ENCODE measurements around the gene ENPP4.
"Not testable (repeated sequence)": the region's sequence is repeated elsewhere in the genome, so short reads cannot be mapped to it uniquely, and the experiment has no call there.

The ENPP4 gene, protein sequence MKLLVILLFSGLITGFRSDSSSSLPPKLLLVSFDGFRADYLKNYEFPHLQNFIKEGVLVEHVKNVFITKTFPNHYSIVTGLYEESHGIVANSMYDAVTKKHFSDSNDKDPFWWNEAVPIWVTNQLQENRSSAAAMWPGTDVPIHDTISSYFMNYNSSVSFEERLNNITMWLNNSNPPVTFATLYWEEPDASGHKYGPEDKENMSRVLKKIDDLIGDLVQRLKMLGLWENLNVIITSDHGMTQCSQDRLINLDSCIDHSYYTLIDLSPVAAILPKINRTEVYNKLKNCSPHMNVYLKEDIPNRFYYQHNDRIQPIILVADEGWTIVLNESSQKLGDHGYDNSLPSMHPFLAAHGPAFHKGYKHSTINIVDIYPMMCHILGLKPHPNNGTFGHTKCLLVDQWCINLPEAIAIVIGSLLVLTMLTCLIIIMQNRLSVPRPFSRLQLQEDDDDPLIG

DNA sequence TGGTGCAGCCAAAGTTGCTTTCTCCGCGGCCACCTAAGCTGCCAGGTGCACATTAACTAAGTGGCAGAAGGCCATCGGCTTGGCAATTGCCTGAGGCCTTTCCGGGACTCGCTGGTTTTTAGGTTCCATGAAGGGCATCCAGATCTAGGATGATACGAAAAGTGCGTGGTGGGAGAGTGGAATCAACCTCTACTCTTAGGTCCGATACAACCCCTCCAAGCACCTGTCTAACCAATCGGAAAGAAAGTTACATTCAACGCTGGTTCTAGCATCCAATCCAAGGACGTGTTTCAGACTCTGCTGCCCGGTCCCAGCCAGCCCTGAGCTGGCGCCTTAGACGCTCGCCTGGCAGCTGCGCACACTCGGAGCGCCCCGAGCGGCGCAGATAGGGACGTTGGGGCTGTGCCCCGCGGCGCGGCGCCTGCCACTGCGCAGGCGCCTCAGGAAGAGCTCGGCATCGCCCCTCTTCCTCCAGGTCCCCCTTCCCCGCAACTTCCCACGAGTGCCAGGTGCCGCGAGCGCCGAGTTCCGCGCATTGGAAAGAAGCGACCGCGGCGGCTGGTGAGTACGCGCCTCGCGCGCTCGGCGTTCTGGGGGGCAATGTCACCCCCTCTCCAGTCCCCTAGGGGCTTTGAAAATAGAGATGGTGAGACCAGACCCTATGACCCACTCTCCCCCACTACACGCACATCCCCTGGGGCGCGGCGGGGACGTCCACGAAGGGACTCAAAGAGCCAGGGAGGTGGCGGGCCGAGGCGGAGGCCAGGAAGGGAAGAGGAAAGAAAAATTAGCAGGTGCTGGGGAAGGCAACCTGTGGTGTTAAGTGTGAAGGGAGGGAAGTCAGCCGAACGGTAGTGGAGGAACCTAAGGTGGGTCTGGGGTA lies at the start of gene ENPP4:
Gene ENPP4 (plus strand): TSS at position 361 of the 883 bp plus-strand sequence. CDS start 9,595 bp downstream, outside the sequence.
- peak within 1 kb of the TSS; percentile 46 for H3K4me3 ChIP-seq (ENCODE audit: control insufficient read depth, low read depth, low read length)
- TF ChIP-seq, protein P1, sequence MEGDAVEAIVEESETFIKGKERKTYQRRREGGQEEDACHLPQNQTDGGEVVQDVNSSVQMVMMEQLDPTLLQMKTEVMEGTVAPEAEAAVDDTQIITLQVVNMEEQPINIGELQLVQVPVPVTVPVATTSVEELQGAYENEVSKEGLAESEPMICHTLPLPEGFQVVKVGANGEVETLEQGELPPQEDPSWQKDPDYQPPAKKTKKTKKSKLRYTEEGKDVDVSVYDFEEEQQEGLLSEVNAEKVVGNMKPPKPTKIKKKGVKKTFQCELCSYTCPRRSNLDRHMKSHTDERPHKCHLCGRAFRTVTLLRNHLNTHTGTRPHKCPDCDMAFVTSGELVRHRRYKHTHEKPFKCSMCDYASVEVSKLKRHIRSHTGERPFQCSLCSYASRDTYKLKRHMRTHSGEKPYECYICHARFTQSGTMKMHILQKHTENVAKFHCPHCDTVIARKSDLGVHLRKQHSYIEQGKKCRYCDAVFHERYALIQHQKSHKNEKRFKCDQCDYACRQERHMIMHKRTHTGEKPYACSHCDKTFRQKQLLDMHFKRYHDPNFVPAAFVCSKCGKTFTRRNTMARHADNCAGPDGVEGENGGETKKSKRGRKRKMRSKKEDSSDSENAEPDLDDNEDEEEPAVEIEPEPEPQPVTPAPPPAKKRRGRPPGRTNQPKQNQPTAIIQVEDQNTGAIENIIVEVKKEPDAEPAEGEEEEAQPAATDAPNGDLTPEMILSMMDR (IDR thresholded peaks at IDR 0.05; ENCODE audit: control insufficient read depth, insufficient read depth, low read depth, low read length, missing control alignments) = no peak
- DNase-seq (ENCODE audit: low read depth) = peak; percentile 10

DNA sequence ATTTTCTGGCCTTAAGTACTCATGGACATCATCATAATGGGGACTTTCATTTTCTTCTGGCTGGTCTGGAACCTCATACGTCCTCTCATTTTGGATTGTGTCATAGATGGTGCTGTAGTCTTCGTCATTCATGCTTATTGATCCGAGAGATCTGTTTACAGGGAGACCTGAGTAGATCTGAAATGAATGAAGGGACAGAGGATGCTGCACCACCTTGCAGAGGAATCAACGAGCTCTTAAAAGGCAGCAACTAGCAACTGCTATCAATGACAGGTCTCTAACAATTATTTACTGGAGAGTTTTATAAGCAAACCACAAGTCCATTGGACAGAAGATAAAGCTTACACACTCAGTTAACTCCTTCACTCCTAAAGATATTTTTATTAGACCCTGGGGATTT lies 49.7 kb upstream of the ENPP4 start:
- TF ChIP-seq, protein P1 (IDR thresholded peaks at IDR 0.05; ENCODE audit: control insufficient read depth, insufficient read depth, low read depth, low read length, missing control alignments) = no peak
- no peak overlapping the region for H3K4me3 ChIP-seq (ENCODE audit: control insufficient read depth, low read depth, low read length)
- DNase-seq (ENCODE audit: low read depth) = no peak

GRCh38 chr6:46085688-46086087 lies 44.1 kb upstream of the ENPP4 start:
- not testable (repeated sequence) for H3K4me3 ChIP-seq (ENCODE audit: control insufficient read depth, low read depth, low read length); DNase-seq (ENCODE audit: low read depth)

DNA sequence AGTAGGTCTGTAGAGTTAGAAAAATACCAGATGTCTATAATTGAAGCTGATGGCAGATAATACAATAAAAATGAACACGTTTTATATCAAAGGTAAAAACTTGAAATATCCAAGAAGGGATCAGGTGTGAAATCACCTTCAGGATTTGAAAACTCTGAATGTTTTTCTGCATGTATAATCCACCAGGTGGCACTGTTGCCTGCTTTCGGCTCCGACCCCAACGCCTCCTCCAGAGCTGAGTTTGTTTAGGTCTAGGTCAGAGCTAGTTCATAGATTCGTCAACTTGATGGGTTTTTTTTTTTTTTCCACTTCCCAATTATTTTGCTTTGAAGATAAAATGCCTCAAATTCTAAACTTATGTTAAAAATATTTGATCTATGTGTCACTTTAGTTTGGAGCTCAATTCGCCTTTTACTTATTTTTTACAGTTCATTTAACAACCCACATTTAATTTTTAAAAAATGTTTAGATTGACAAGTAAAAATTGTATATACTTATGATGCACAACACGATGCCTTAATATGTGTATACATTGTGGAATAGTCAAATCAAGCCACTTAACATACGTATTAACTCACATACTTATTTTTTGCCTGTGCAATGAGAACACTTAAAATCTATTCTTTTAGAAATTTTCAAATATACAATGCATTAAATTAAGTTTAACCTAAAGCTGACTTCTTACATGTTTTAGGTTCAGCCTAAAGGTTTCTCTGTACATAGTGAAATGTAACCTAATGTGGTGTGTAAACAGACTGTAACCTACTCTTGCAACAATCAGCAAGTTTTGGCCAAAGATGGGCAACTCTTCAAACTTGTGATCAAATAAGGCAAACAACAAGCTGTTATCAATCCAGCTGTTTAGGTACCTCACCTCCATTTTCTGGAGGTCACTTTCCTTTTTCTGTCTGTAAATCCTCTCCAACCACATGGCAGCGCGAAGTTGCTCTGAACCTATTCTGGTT lies 39.4 kb upstream of the ENPP4 start:
- TF ChIP-seq, protein P1 (IDR thresholded peaks at IDR 0.05; ENCODE audit: control insufficient read depth, insufficient read depth, low read depth, low read length, missing control alignments) = peak; percentile 74
- H3K4me3 ChIP-seq (ENCODE audit: control insufficient read depth, low read depth, low read length) = no peak overlapping the region
- peak; percentile 5 for DNase-seq (ENCODE audit: low read depth)

DNA sequence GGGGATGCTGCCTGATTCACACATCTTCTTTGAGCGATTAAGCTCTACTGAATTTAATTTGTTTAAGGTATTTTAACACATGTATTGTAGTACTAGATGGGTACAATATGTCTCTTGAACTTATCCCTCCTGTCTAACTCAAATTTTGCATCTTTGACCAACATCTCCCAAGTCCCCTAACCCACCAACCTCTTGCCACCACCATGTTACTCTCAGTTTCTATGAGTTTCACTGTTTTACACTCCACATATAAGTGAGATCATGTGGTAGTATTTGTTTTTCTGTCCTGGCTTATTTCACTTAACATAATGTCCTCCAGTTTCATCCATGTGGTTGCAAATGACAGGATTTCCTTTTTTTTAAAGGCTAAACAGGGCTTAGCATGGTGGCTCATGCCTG lies 38.7 kb upstream of the ENPP4 start:
- TF ChIP-seq, protein P1 (IDR thresholded peaks at IDR 0.05; ENCODE audit: control insufficient read depth, insufficient read depth, low read depth, low read length, missing control alignments) = no peak
- DNase-seq (ENCODE audit: low read depth) = no peak
- no peak overlapping the region for H3K4me3 ChIP-seq (ENCODE audit: control insufficient read depth, low read depth, low read length)

DNA sequence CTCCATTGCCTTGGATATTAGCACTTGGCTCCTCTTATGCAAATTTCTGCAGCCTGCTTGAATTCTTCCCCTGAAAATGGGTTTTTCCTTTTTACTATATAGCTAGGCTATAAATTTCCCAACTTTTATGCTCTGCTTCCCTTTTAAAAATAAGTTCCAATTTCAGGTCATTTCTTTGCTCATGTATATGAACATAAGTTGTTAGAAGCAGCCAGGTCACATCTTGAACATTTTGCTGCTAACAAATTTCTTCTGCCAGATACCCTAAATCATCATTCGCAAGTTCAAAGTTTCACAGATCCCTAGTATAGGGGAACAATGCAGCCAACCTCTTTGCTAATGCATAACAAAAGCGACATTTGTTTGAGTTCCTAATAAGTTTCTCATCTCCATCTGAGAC lies 34.5 kb upstream of the ENPP4 start:
- no peak for DNase-seq (ENCODE audit: low read depth)
- no peak overlapping the region for H3K4me3 ChIP-seq (ENCODE audit: control insufficient read depth, low read depth, low read length)
- TF ChIP-seq, protein P1 (IDR thresholded peaks at IDR 0.05; ENCODE audit: control insufficient read depth, insufficient read depth, low read depth, low read length, missing control alignments) = no peak

Measured in AG09309 (cell line).